Hippocampal formation (tissue), 2 donors: ENCODE results near the gene LAMB1.
A peak's percentile ranks its signal among the peaks of the same experiment; 100 is the strongest.

Source experiments
- DNase-seq, 2 donors: peaks; one replicate each; lab custom pipeline; 2025; lab: John Stamatoyannopoulos, UW

Gene LAMB1

DNA sequence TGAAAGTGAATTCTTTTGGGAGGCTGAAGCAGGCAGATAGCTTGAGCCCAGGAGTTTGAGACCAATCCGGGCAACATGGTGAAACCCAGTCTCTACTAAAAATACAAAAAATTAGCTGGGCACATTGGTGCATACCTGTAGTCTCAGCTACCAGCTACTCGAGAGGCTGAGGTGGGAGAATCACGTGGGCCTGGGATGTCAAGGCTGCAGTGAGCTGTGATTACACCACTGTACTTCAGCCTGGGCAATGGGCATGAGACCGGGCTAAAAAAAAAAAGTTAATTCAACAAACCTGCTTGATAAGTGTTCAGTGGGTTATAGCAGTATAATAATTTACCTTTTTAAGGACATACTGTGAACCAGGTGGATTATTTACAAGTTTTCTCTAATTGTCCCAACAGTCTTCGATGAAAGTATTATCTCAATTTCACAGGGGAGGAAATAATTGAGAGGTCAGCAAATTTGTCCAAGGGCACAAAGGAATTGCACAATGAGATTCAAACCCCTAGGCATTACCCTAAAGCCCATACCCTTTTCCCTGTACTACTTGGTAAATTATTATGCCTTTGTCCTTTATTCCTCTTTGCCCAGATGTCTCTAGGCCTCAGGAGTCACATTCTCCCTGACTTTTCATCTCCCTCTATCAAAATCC is 125.1 kb downstream of the LAMB1 start:
- no peak for DNase-seq

DNA sequence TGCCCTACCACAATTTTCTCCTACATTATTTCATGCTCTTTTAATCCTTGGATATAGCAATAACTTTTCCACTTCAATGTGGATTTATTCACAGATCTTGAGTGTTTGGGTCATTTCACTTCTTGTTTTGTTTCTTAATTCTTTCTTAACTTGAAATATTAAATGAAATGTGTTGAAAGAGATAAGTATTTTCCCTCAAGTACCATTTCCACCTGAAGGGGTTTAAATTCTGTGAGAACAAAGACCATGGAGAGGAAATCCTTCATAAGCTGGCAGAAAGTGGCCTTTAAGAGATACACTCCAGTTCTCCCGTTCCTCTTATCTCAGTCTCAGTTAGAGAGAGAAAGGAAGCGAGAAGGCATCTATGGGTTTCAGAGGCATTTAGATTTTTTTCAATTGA is 126.0 kb downstream of the LAMB1 start:
- DNase-seq: no peak

DNA sequence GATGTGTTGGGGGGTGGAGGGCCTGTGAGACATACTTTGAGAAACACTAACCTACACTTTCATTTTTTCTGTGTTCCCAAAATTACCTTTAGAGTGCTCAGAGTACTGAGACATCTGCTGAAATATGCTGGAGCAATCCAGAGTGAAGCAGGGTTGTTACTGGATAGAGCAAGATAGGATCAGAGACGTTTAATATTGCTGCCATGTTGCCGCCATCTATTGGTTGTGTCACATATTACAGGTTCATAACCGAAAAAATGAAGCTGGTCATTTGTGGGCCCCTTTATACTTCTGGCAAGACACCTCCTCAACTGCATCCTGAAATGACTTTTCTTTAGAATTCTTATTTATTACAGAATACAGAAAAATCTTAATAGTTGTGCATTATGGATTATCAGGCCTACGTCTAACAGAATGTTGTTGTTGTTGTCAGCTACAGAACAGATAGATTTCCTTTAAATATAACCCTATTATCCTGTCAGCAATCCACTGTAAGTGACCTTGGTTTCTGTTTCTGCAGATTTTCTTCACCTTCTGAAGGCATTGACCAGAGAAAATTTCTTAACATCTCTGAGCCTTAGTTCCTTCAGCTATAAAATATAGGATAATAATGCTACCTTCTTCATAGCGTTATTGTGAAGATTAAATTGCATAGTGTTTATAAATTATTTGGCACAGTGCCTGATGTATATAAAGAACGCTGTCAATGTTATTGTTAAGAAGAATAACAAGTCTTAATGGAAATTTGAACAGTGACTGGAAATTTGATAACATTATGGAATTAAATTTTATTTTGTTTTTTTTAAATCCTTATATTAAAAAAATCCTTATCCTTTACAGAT is 128.1 kb downstream of the LAMB1 start:
- peak in 1 of 2 donors; percentile 65 for DNase-seq

DNA sequence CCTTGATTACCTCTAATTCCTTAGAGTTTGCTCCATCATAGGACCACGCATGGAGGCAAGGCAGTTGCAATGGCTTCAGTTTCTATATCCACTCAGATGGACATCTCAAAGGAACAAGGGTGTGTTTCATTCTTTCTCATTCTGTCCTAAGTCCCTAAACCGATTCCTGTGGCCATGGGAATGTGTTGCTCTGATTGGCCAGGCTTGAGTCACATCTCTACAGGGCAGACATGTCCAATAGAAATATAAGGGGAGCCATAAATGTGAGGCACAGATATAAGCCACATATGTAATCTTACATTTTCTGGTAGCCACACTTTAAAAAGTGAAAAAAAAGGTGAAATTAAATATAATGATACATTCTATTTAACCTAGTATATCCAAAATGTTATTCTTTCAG is 128.8 kb downstream of the LAMB1 start:
- no peak for DNase-seq
